ENCODE measurements around the gene ZNF280D. TPM values are rescaled to one million over a fixed set of nuclear protein-coding genes. Genes with fewer than 3 reads are reported as not detected.

Gene ZNF280D
- total and polyA plus RNA-seq, 2 experiments from 2014 or later = 2.4 to 13.2 TPM

- peak in 1 of 2 donors; percentile 93 for DNase-seq (ENCODE audit: low read depth in 1 of 2, low spot score in 1 of 2)
- no peaks in the 10 kb centered on the region for H3K27me3 ChIP-seq
- H3K9me3 ChIP-seq (ENCODE audit: low read depth) = no peaks in the 10 kb centered on the region
- no peak overlapping the region for H3K4me3 ChIP-seq
- no peak overlapping the region for H3K27ac ChIP-seq
- no peaks in the 10 kb centered on the region for H3K36me3 ChIP-seq
- no peak for TF ChIP-seq CTCF (IDR thresholded peaks at IDR 0.05; ENCODE audit: low read depth, low read length)
- no peaks in the 10 kb centered on the region for H3K4me1 ChIP-seq (ENCODE audit: low read depth)
These were observed 26.1 kb upstream of the ZNF280D start for GRCh38 chr15:56759450-56759845.

- Histone ChIP-seq H3K9me3 (ENCODE audit: low read depth) (no peaks in the 10 kb centered on the region), H3K4me3 (no peak overlapping the region), H3K4me1 (ENCODE audit: low read depth) (no peaks in the 10 kb centered on the region), H3K36me3 (no peaks in the 10 kb centered on the region), H3K27me3 (no peaks in the 10 kb centered on the region), H3K27ac (no peak overlapping the region)
- DNase-seq (ENCODE audit: low read depth in 1 of 2, low spot score in 1 of 2) = peak in 1 of 2 donors; percentile 69
- TF ChIP-seq CTCF (IDR thresholded peaks at IDR 0.05; ENCODE audit: low read depth, low read length) = no peak
These were observed 25.6 kb upstream of the ZNF280D start for GRCh38 chr15:56758770-56759449.

GRCh38 chr15:56757875-56758274, 24.6 kb upstream of the ZNF280D start:
- TF ChIP-seq CTCF (IDR thresholded peaks at IDR 0.05; ENCODE audit: low read depth, low read length) = no peak

GRCh38 chr15:56754772-56755370, 21.6 kb upstream of the ZNF280D start:
- Histone ChIP-seq H3K4me1 (ENCODE audit: low read depth) (no peaks in the 10 kb centered on the region), H3K27ac (no peak overlapping the region), H3K27me3 (no peaks in the 10 kb centered on the region), H3K9me3 (ENCODE audit: low read depth) (no peaks in the 10 kb centered on the region), H3K36me3 (no peaks in the 10 kb centered on the region), H3K4me3 (no peak overlapping the region)
- no peak for DNase-seq (ENCODE audit: low read depth in 1 of 2, low spot score in 1 of 2)
- no peak for TF ChIP-seq CTCF (IDR thresholded peaks at IDR 0.05; ENCODE audit: low read depth, low read length)

More at GRCh38 chr15:56757875-56758274, 24.6 kb upstream of the ZNF280D start:
- Histone ChIP-seq H3K4me1 (ENCODE audit: low read depth) (no peaks in the 10 kb centered on the region), H3K9me3 (ENCODE audit: low read depth) (no peaks in the 10 kb centered on the region), H3K36me3 (no peaks in the 10 kb centered on the region), H3K4me3 (no peak overlapping the region), H3K27me3 (no peaks in the 10 kb centered on the region), H3K27ac (no peak overlapping the region)
- no peak for DNase-seq (ENCODE audit: low read depth in 1 of 2, low spot score in 1 of 2)

- no peak for DNase-seq (ENCODE audit: low read depth in 1 of 2, low spot score in 1 of 2)
- H3K4me3 ChIP-seq = no peak overlapping the region
These were observed 19.7 kb upstream of the ZNF280D start for GRCh38 chr15:56752986-56753385.

More at GRCh38 chr15:56752986-56753385, 19.7 kb upstream of the ZNF280D start:
- Histone ChIP-seq H3K36me3 (no peaks in the 10 kb centered on the region), H3K4me1 (ENCODE audit: low read depth) (no peaks in the 10 kb centered on the region), H3K27ac (no peak overlapping the region), H3K9me3 (ENCODE audit: low read depth) (no peaks in the 10 kb centered on the region), H3K27me3 (no peaks in the 10 kb centered on the region)
- no peak for TF ChIP-seq CTCF (IDR thresholded peaks at IDR 0.05; ENCODE audit: low read depth, low read length)

Data from cardiac muscle cell (in vitro differentiated cells and primary cell).